GM23338 (cell line): Measurements from ENCODE around the gene PRRT1. TPM values are rescaled to one million over a fixed set of nuclear protein-coding genes. Genes with fewer than 3 reads are reported as not detected.

Experiments
- ATAC-seq: fragments of 200-7000 bp; cut with Tn5 transposase; 3 replicates; pipeline ENCODE4 v1.9.1; 2020
- DNase-seq: peaks from one replicate; pipeline ENCODE4 v3.0.0-alpha.2; 2015; ENCODE audit warnings: low spot score
- H2AFZ ChIP-seq: fragments of 200-600 bp; sonication (generic); 2 replicates; pipeline ENCODE4 v1.8.0; 2016; ENCODE audit warnings: antibody characterized with exemption, mild to moderate bottlenecking, moderate library complexity
- H3F3A ChIP-seq: fragments of 200-600 bp; sonication (generic); replicated peaks from 2 replicates; pipeline ENCODE4 v1.8.0; 2017; ENCODE audit warnings: antibody characterized with exemption, mixed run types, low read depth
- H3K27ac ChIP-seq: fragments of 200-600 bp; sonication (generic); 2 replicates; pipeline ENCODE4 v1.6.1; 2016; ENCODE audit warnings: low read depth
- H3K27me3 ChIP-seq: fragments of 200-600 bp; sonication (generic); 2 replicates; pipeline ENCODE4 v1.8.0; 2016; ENCODE audit warnings: mild to moderate bottlenecking, mixed run types, moderate library complexity; ENCODE audit not compliant: insufficient read depth
- H3K36me3 ChIP-seq: fragments of 200-600 bp; sonication (generic); 2 replicates; pipeline ENCODE4 v1.8.0; 2016; ENCODE audit warnings: mild to moderate bottlenecking; ENCODE audit not compliant: insufficient read depth
- H3K4me1 ChIP-seq: fragments of 200-600 bp; sonication (generic); 2 replicates; pipeline ENCODE4 v1.8.0; 2016; ENCODE audit warnings: mild to moderate bottlenecking, moderate library complexity; ENCODE audit not compliant: insufficient read depth
- H3K4me2 ChIP-seq: fragments of 200-600 bp; sonication (generic); 2 replicates; pipeline ENCODE4 v1.7.1; 2017; ENCODE audit warnings: mixed run types
- H3K4me3 ChIP-seq: fragments of 200-600 bp; sonication (generic); 2 replicates; pipeline ENCODE4 v1.6.1; 2016; ENCODE audit warnings: mixed run types
- H3K79me2 ChIP-seq: fragments of 200-600 bp; sonication (generic); replicated peaks from 2 replicates; pipeline ENCODE4 v1.8.0; 2017; ENCODE audit warnings: mild to moderate bottlenecking; ENCODE audit not compliant: insufficient read depth
- H3K9me2 ChIP-seq: fragments of 200-600 bp; sonication (generic); 2 replicates; pipeline ENCODE4 v1.8.0; 2017; ENCODE audit not compliant: insufficient read depth
- H4K20me1 ChIP-seq: fragments of 200-600 bp; sonication (generic); replicated peaks from 2 replicates; pipeline ENCODE4 v1.8.0; 2017; ENCODE audit warnings: mild to moderate bottlenecking; ENCODE audit not compliant: insufficient read depth
- H3K27ac Mint-ChIP-seq: 2 replicates; pipeline ENCODE4 v1.8.0; 2020; ENCODE audit warnings: inconsistent platforms, mild to moderate bottlenecking, moderate library complexity, mixed read lengths
- H3K27me3 Mint-ChIP-seq: 3 replicates; pipeline ENCODE4 v1.8.0; 2022; ENCODE audit warnings: low read depth, mild to moderate bottlenecking, moderate library complexity, mixed read lengths, inconsistent platforms; ENCODE audit not compliant: insufficient read depth, poor library complexity
- H3K36me3 Mint-ChIP-seq: 3 replicates; pipeline ENCODE4 v1.8.0; 2021; ENCODE audit warnings: low read depth, mild to moderate bottlenecking, inconsistent platforms, moderate library complexity, mixed read lengths
- H3K4me1 Mint-ChIP-seq: 3 replicates; pipeline ENCODE4 v1.8.0; 2020; ENCODE audit warnings: mild to moderate bottlenecking, inconsistent platforms, mixed read lengths
- H3K4me3 Mint-ChIP-seq: 3 replicates; pipeline ENCODE4 v1.8.0; 2021; ENCODE audit warnings: moderate library complexity, mild to moderate bottlenecking, inconsistent platforms, mixed read lengths
- H3K9me3 Mint-ChIP-seq: 3 replicates; pipeline ENCODE4 v1.8.0; 2020; ENCODE audit warnings: moderate library complexity, mild to moderate bottlenecking, inconsistent platforms, mixed read lengths
- CREB1 ChIP-seq: fragments of 250-450 bp; sonication (Bioruptor Pico); IDR thresholded peaks from 2 replicates; pipeline ENCODE4 v1.5.0; 2020; ENCODE audit warnings: low read depth, mild to moderate bottlenecking, moderate library complexity
- ETS1 ChIP-seq: IDR thresholded peaks from 2 replicates; pipeline ENCODE4 v1.6.1; 2016; ENCODE audit warnings: antibody characterized with exemption
- EZH2 ChIP-seq: fragments of 200-600 bp; sonication (generic); IDR thresholded peaks from one replicate; pipeline ENCODE4 v1.8.0; 2017; ENCODE audit warnings: antibody characterized with exemption, mild to moderate bottlenecking, low read depth; ENCODE audit not compliant: unreplicated experiment
- EZH2phosphoT487 ChIP-seq: fragments of 200-600 bp; sonication (generic); IDR thresholded peaks from one replicate; pipeline ENCODE4 v1.8.1; 2018; ENCODE audit warnings: antibody characterized with exemption; ENCODE audit not compliant: unreplicated experiment
- JUNB ChIP-seq: IDR thresholded peaks from one replicate; pipeline ENCODE4 v1.6.1; 2016; ENCODE audit warnings: antibody characterized with exemption; ENCODE audit not compliant: unreplicated experiment
- POLR2AphosphoS5 ChIP-seq: IDR thresholded peaks from 2 replicates; pipeline ENCODE4 v1.6.1; 2016; ENCODE audit warnings: antibody characterized with exemption, low read depth
- REST ChIP-seq: IDR thresholded peaks from one replicate; pipeline ENCODE4 v1.6.1; 2018; ENCODE audit warnings: antibody characterized with exemption; ENCODE audit not compliant: unreplicated experiment
- STAT1 ChIP-seq: IDR thresholded peaks from one replicate; pipeline ENCODE4 v1.6.1; 2016; ENCODE audit warnings: antibody characterized with exemption; ENCODE audit not compliant: unreplicated experiment
- ZNF114 ChIP-seq: fragments of 250-450 bp; sonication (Bioruptor Pico); IDR thresholded peaks from 2 replicates; pipeline ENCODE4 v1.5.0; 2020; ENCODE audit warnings: mild to moderate bottlenecking, moderate library complexity
- long read RNA-seq: library from polyadenylated mRNA; unstranded; transcript quantifications from one replicate; pipeline ENCODE4 v2.0.0, GENCODE V29; 2020; ENCODE audit not compliant: unreplicated experiment
- polyA plus RNA-seq: library from polyadenylated mRNA; unstranded; fragments of >200 nt; fragmentation: Nextera tagmentation; extraction: Ambion mirVana; gene quantifications from 2 replicates; pipeline ENCODE4 v1.2.1, GENCODE V29; 2016
- total RNA-seq: library from RNA; depleted of rRNA; stranded (reverse); fragments of >200 nt; shearing (Covaris generic); gene quantifications from 2 replicates; pipeline ENCODE4 v1.2.3, GENCODE V29; 2014; rRNA removed

The PRRT1 gene
- total RNA-seq = 1.2 TPM in 1 of 2 replicates, not detected in the other
- 1.7 and 2.7 TPM in 2 replicates for polyA plus RNA-seq
- long read RNA-seq, partial matches to known transcripts = 0 of 2 reads
- long read RNA-seq, other reads (novel, unspliced or antisense) = 0 of 2 reads

- Mint-ChIP-seq H3K36me3 (peaks cover 11% of the 10 kb centered on the region; the same call in 1 of the 3 replicates), H3K9me3 (no peaks in the 10 kb centered on the region; the same call in 2 of the 3 replicates), H3K27me3 (peaks cover 47% of the 10 kb centered on the region), H3K4me1 (peaks cover 53% of the 10 kb centered on the region), H3K27ac (no peak within 1 kb of the TSS; the same call in 1 of the 2 replicates), H3K4me3 (peak within 1 kb of the TSS; percentile 94)
- peak within 1 kb of the TSS; percentile 100 for H3K4me3 ChIP-seq
- TF ChIP-seq REST (no peak), EZH2phosphoT487 (no peak), ETS1 (no peak), ZNF114 (CRISPR knock-in tag) (no peak), CREB1 (CRISPR knock-in tag) (no peak), EZH2 (no peak), POLR2AphosphoS5 (no peak), STAT1 (no peak), JUNB (no peak)
- ATAC-seq = no peak
- H3F3A ChIP-seq = peaks cover 9% of the 10 kb centered on the region
- no peak within 1 kb of the TSS for H3K27ac ChIP-seq
- no peaks in the 10 kb centered on the region for H3K79me2 ChIP-seq
- H3K27me3 ChIP-seq = peaks cover 44% of the 10 kb centered on the region
- no peaks in the 10 kb centered on the region for H3K36me3 ChIP-seq
- peak; percentile 59 for DNase-seq
- H4K20me1 ChIP-seq = 0 out of 2 replicates have a peak, but pooled peaks cover 5% of the 10 kb centered on the region
- H2AFZ ChIP-seq = peak within 1 kb of the TSS; percentile 99
- H3K4me2 ChIP-seq = peak within 1 kb of the TSS; percentile 100
- peaks cover 34% of the 10 kb centered on the region for H3K4me1 ChIP-seq
- no peaks in the 10 kb centered on the region; the same call in 1 of the 2 replicates for H3K9me2 ChIP-seq
Measured at GRCh38 chr6:32151863-32152768, at the start of gene PRRT1. TSS of gene PRRT1 (minus strand) at chr6:32151939. CDS start at chr6:32151827, 112 bp downstream.
